ENCODE measurements around the gene NDST1.

DNA sequence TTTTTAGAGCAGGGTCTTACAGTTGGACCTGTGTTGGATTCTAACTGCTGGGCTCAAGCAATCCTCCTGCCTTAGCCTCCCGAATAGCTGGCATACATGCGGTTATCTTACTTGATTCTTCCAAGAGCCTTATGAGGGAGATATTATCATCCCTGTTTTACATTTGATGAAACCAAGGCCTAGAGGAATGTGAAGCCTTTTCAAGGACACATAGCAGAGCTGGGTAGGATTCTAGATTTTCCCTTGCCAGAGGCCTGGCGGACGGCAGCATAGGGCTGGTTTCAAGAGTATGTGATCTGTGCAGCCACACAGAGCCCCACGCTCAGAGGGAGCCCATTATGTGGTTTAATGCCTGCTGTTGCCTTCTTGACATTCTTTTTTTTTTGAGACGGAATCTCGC is 24.2 kb downstream of the NDST1 start:
- TF ChIP-seq, protein P1, sequence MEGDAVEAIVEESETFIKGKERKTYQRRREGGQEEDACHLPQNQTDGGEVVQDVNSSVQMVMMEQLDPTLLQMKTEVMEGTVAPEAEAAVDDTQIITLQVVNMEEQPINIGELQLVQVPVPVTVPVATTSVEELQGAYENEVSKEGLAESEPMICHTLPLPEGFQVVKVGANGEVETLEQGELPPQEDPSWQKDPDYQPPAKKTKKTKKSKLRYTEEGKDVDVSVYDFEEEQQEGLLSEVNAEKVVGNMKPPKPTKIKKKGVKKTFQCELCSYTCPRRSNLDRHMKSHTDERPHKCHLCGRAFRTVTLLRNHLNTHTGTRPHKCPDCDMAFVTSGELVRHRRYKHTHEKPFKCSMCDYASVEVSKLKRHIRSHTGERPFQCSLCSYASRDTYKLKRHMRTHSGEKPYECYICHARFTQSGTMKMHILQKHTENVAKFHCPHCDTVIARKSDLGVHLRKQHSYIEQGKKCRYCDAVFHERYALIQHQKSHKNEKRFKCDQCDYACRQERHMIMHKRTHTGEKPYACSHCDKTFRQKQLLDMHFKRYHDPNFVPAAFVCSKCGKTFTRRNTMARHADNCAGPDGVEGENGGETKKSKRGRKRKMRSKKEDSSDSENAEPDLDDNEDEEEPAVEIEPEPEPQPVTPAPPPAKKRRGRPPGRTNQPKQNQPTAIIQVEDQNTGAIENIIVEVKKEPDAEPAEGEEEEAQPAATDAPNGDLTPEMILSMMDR (IDR thresholded peaks at IDR 0.05) = no peak
- TF ChIP-seq POLR2A (IDR thresholded peaks at IDR 0.05) (no peak), POLR2AphosphoS5 (IDR thresholded peaks at IDR 0.05) (no peak)
